Activated gamma-delta T cell (primary cell): ENCODE results near the gene GRAMD1A.

Experiments used
- DNase-seq: peaks from one replicate; lab custom pipeline; 2025; lab: John Stamatoyannopoulos, UW

The GRAMD1A gene

DNA sequence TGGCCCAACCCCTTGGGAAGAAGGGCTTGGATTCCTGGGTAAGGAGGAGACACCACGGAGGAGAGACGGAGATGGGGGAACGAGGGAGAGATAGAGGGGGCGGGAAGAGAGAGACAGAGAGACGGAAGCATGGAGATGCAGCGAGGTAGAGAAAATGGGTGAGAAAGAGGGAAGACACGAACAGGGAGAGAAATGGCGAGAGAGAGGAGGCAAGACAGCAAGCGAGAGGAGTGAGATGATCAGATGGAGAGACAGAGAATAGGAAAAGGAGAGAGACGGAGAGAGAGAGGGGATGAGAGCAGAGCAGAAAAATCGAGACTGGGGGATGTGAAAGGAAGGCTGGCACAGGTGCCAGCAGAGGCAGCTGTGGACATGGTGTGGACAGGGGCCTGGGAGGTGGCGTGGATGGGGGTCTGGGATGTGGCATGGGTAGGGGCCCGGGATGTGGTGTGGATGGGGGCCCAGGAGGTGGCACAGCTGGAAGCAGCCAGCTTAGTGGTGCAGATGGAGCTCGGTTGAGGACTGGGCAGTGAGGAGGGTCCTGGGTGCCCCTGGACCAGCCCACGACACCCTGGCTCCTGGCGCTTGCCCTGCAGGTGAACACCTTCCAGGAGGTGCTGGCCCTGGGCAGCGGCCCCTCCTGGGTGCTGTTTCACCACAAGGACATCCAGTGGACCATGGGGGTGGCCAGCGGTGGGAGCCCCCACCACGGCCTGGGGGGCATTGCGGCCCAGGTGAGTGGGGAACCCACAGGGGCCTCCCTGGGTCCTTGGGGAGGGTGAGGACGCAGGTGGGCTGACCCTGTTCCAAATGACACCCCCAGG lies 75.3 kb downstream of the GRAMD1A start:
- DNase-seq: no peak

DNA sequence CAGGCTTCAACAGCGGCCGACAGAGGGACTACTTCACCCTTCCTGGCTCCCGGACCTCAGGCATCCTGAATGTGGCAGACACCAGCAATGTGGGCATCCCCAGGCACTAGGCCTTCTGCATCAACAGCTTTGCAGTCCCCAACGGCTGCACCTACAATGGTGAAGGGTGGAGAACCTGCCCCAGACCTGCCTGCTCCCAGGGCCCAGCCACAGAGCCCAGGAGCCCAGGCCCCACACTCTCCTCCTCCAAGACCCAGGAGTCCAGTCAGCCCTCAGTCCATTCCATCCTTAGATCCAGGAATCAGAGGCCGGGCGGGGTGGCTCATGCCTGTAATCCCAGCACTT lies 75.9 kb downstream of the GRAMD1A start:
- DNase-seq: no peak
